SK-N-SH treated with all-trans-retinoic acid at 6 μM for 48 hours (cell line): Measurements from ENCODE around the gene ACKR3.

ENCODE experiments used
- ATAC-seq: fragments of 200-7000 bp; cut with Tn5 transposase; 3 replicates; pipeline ENCODE4 v1.9.1; 2020; ENCODE audit warnings: mild to moderate bottlenecking, moderate library complexity
- ARNTL ChIP-seq: fragments of 450-650 bp; formaldehyde crosslinking; IDR thresholded peaks from 2 replicates; pipeline ENCODE4 v1.5.0; 2020; ENCODE audit warnings: low read depth, mild to moderate bottlenecking, moderate library complexity, borderline replicate concordance
- BACH2 ChIP-seq: fragments of 250-450 bp; sonication (Bioruptor Pico); IDR thresholded peaks from 2 replicates; pipeline ENCODE4 v1.9.0; 2021; ENCODE audit warnings: mild to moderate bottlenecking, borderline replicate concordance
- CSDC2 ChIP-seq: fragments of 250-450 bp; sonication (Bioruptor Pico); IDR thresholded peaks from 2 replicates; pipeline ENCODE4 v1.5.0; 2020; ENCODE audit warnings: mild to moderate bottlenecking, moderate library complexity
- GLIS3 ChIP-seq: fragments of 250-450 bp; sonication (Bioruptor Pico); IDR thresholded peaks from 2 replicates; pipeline ENCODE4 v1.5.0; 2020; ENCODE audit warnings: mild to moderate bottlenecking, moderate library complexity
- OSR1 ChIP-seq: fragments of 250-450 bp; sonication (Bioruptor Pico); IDR thresholded peaks from 2 replicates; pipeline ENCODE4 v1.8.0; 2022; ENCODE audit warnings: moderate library complexity, mild to moderate bottlenecking, inconsistent platforms
- PPARA ChIP-seq: fragments of 250-450 bp; sonication (Bioruptor Pico); IDR thresholded peaks from 2 replicates; pipeline ENCODE4 v1.5.0; 2020; ENCODE audit warnings: mild to moderate bottlenecking, borderline replicate concordance
- RARB ChIP-seq: fragments of 250-450 bp; sonication (Bioruptor Pico); IDR thresholded peaks from 2 replicates; pipeline ENCODE4 v1.8.0; 2021; ENCODE audit warnings: mild to moderate bottlenecking, moderate library complexity
- SNAI2 ChIP-seq: fragments of 250-450 bp; sonication (Bioruptor Pico); IDR thresholded peaks from 2 replicates; pipeline ENCODE4 v1.5.0; 2020; ENCODE audit warnings: mild to moderate bottlenecking, moderate library complexity
- TCF4 ChIP-seq: fragments of 250-450 bp; sonication (Bioruptor Pico); IDR thresholded peaks from 2 replicates; pipeline ENCODE4 v1.8.0; 2021; ENCODE audit warnings: mild to moderate bottlenecking, moderate library complexity, borderline replicate concordance
- TOX ChIP-seq: fragments of 250-450 bp; sonication (Bioruptor Pico); IDR thresholded peaks from 2 replicates; pipeline ENCODE4 v1.8.0; 2021; ENCODE audit warnings: mild to moderate bottlenecking, moderate library complexity, borderline replicate concordance
- ZC3H10 ChIP-seq: fragments of 250-450 bp; sonication (Bioruptor Pico); IDR thresholded peaks from 2 replicates; pipeline ENCODE4 v1.5.1; 2021; ENCODE audit warnings: mild to moderate bottlenecking, moderate library complexity
- ZFP3 ChIP-seq: fragments of 250-450 bp; sonication (Bioruptor Pico); IDR thresholded peaks from 2 replicates; pipeline ENCODE4 v1.5.0; 2020; ENCODE audit warnings: mild to moderate bottlenecking, moderate library complexity
- ZFP30 ChIP-seq: fragments of 450-650 bp; formaldehyde crosslinking; IDR thresholded peaks from 2 replicates; pipeline ENCODE4 v1.5.0; 2022; ENCODE audit warnings: mild to moderate bottlenecking, moderate library complexity
- ZNF565 ChIP-seq: fragments of 450-650 bp; formaldehyde crosslinking; conservative IDR thresholded peaks from 2 replicates; pipeline ENCODE4 v1.5.0; 2020; ENCODE audit warnings: low read depth, mild to moderate bottlenecking, moderate library complexity
- ZNF8 ChIP-seq: fragments of 450-650 bp; formaldehyde crosslinking; IDR thresholded peaks from 2 replicates; pipeline ENCODE4 v1.5.0; 2020; ENCODE audit warnings: mild to moderate bottlenecking, moderate library complexity
- TF ChIP-seq, protein P1 (sequence below): fragments of 250-450 bp; sonication (Bioruptor Pico); IDR thresholded peaks from 2 replicates; pipeline ENCODE4 v1.8.0; 2020; ENCODE audit warnings: mild to moderate bottlenecking, moderate library complexity, borderline replicate concordance
- TF ChIP-seq, protein P2 (sequence below): fragments of 250-450 bp; sonication (Bioruptor Pico); IDR thresholded peaks from 2 replicates; pipeline ENCODE4 v1.5.1; 2021; ENCODE audit warnings: mild to moderate bottlenecking, moderate library complexity
- TF ChIP-seq, protein P3 (sequence below): fragments of 250-450 bp; sonication (Bioruptor Pico); IDR thresholded peaks from 2 replicates; pipeline ENCODE4 v1.8.0; 2021; ENCODE audit warnings: low read depth, mild to moderate bottlenecking, moderate library complexity, borderline replicate concordance
- TF ChIP-seq, protein P4 (sequence below): fragments of 250-450 bp; sonication (Bioruptor Pico); IDR thresholded peaks from 2 replicates; pipeline ENCODE4 v1.5.1; 2020; ENCODE audit warnings: low read depth, mild to moderate bottlenecking, moderate library complexity

Gene ACKR3

DNA sequence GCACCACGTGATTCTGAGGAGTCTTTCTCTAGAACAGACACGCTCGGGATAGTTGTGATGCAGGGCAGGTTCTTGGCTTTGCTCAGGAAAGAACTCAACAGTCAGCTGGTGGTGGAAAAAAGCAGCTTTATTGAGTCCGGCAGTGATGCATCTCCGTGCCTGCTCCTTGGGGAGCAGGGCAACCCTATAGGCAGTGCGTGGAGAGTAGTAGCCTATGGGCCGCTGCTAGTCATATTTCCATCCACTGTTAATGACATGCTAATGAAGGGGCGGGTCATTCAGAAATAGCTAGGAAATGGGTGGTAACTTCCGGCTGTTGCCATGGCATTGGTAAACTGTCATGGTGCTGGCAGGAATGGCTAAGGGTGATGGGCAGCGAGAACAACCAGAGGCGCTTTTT is 11.6 kb upstream of the ACKR3 start (continued):
- TF ChIP-seq, protein P1, sequence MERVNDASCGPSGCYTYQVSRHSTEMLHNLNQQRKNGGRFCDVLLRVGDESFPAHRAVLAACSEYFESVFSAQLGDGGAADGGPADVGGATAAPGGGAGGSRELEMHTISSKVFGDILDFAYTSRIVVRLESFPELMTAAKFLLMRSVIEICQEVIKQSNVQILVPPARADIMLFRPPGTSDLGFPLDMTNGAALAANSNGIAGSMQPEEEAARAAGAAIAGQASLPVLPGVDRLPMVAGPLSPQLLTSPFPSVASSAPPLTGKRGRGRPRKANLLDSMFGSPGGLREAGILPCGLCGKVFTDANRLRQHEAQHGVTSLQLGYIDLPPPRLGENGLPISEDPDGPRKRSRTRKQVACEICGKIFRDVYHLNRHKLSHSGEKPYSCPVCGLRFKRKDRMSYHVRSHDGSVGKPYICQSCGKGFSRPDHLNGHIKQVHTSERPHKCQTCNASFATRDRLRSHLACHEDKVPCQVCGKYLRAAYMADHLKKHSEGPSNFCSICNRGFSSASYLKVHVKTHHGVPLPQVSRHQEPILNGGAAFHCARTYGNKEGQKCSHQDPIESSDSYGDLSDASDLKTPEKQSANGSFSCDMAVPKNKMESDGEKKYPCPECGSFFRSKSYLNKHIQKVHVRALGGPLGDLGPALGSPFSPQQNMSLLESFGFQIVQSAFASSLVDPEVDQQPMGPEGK (CRISPR knock-in tag) = no peak
- TF ChIP-seq ZFP3 (CRISPR knock-in tag) (no peak), ZNF565 (no peak), TCF4 (CRISPR knock-in tag) (no peak)
- TF ChIP-seq, protein P2, sequence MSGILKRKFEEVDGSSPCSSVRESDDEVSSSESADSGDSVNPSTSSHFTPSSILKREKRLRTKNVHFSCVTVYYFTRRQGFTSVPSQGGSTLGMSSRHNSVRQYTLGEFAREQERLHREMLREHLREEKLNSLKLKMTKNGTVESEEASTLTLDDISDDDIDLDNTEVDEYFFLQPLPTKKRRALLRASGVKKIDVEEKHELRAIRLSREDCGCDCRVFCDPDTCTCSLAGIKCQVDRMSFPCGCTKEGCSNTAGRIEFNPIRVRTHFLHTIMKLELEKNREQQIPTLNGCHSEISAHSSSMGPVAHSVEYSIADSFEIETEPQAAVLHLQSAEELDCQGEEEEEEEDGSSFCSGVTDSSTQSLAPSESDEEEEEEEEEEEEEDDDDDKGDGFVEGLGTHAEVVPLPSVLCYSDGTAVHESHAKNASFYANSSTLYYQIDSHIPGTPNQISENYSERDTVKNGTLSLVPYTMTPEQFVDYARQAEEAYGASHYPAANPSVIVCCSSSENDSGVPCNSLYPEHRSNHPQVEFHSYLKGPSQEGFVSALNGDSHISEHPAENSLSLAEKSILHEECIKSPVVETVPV (CRISPR knock-in tag) = no peak

DNA sequence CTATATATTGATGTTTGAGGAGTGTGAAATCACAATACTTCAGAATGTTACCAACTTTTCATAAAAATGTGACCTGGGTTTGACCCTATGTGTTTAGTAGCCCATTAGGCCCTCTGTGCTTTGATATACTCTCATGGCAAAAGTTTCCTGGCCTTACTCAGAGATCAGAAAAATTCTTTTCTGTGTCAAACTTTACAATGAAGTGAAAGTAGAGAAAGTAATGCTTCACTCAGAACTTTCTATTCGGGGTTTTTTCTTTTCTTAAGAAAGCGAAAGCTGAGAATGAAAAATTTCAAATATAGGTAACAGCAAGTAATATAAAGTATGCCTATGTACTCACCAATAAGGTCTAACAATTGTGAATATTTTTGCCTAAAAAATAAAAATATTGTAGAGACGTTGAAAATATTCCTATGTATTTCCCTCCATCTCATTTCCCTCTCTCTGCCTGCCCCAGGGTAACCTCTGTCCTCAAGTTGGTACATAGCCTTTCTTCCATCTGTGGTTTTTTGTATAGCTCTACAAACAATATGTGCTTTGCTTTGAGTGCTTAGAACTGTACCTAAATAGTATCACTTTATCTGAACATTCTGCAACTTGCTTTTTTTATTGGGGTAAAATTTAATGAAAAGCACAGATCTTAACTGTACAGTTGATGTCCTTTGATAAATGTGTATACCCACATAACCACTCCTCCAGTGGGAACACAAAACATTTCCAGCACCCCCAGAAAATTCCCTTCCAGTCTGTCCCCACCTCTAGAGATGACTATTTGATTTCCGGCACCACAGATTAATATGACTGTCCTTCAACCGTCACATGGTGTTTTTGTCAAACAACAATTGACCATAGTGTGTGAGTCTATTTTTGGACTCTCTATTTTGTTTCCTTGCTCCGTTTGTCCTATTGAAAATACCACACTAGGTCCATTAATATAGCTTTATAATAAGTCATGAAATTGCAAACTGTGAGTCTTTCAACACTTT is 10.3 kb upstream of the ACKR3 start:
- no peak for ATAC-seq
- no peak for TF ChIP-seq GLIS3 (CRISPR knock-in tag)
- TF ChIP-seq, protein P3, sequence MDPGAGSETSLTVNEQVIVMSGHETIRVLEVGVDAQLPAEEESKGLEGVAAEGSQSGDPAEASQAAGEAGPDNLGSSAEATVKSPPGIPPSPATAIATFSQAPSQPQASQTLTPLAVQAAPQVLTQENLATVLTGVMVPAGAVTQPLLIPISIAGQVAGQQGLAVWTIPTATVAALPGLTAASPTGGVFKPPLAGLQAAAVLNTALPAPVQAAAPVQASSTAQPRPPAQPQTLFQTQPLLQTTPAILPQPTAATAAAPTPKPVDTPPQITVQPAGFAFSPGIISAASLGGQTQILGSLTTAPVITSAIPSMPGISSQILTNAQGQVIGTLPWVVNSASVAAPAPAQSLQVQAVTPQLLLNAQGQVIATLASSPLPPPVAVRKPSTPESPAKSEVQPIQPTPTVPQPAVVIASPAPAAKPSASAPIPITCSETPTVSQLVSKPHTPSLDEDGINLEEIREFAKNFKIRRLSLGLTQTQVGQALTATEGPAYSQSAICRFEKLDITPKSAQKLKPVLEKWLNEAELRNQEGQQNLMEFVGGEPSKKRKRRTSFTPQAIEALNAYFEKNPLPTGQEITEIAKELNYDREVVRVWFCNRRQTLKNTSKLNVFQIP (CRISPR knock-in tag) = no peak
- TF ChIP-seq, all 23 proteins: peak for 0

DNA sequence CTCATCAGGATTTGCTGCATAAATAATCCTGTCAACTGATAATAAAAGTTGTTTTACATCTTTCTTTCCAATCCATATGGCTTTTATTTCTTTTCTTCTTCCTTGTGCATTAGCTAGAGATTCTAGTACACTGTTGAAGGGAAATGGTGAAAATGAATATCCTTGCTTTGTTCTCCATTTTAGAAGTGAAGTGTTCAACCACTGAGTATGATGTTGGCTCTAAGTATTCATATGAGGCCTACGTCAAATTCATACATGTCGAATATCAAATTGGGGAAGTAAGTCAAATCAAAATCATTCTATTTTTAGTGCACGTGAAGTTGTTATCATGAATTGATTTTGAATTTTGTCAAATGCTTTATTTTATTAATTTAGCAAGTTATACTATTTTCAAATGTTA is 7.8 kb upstream of the ACKR3 start:
- TF ChIP-seq TOX (CRISPR knock-in tag) = no peak
- no peak for TF ChIP-seq ZFP30 (CRISPR knock-in tag)
- no peak for TF ChIP-seq PPARA (CRISPR knock-in tag)
- no peak for TF ChIP-seq ZNF8 (CRISPR knock-in tag)
- no peak for ATAC-seq

DNA sequence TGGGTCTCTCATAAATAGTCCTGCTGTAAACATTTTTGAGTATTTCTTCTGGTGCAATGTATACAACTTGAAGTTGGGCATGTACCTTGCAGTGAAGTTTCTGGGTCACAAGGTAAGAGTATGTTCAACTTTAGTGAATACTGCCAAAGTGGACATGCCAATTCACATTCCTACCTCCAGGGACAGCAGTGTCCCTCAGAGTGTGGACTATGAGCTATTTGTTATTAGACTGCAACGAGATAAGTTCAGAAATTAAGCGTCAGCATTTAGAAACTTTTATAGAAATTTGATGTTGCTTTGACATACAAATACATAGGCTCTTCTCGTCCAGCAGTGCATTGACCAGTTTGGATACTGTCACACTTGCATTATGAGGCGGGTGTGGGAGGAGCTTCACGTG is 7.2 kb upstream of the ACKR3 start:
- no peak for ATAC-seq
- no peak for TF ChIP-seq ZNF565
- TF ChIP-seq TOX (CRISPR knock-in tag) = no peak
- TF ChIP-seq BACH2 (CRISPR knock-in tag) = no peak
- no peak for TF ChIP-seq ZFP30 (CRISPR knock-in tag)
- TF ChIP-seq SNAI2 (CRISPR knock-in tag) = no peak
- no peak for TF ChIP-seq TCF4 (CRISPR knock-in tag)
- no peak for TF ChIP-seq ZNF8 (CRISPR knock-in tag)
- no peak for TF ChIP-seq ARNTL
- TF ChIP-seq, protein P1 (CRISPR knock-in tag) = no peak
- TF ChIP-seq ZC3H10 (CRISPR knock-in tag) = no peak

DNA sequence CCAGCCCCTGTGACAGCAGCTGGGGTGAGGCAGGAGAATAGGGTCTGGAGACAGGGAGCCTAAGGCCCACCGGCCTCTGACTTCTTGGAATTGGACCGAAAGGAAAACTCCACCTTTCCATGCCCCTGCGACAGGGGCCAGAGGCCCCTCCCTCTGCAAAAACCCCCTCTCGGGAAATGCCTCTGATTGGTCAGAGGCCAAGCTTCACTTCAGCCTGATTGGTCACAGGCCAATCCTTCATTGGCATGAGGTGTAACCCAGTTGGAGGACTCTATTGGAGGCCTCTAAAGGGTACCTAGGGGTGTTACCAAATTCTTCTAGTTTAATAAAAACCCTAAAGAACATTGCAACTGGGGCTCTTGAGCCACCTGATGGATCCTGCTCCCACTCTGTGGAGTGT is 5.7 kb upstream of the ACKR3 start:
- no peak for ATAC-seq
- TF ChIP-seq, protein P4, sequence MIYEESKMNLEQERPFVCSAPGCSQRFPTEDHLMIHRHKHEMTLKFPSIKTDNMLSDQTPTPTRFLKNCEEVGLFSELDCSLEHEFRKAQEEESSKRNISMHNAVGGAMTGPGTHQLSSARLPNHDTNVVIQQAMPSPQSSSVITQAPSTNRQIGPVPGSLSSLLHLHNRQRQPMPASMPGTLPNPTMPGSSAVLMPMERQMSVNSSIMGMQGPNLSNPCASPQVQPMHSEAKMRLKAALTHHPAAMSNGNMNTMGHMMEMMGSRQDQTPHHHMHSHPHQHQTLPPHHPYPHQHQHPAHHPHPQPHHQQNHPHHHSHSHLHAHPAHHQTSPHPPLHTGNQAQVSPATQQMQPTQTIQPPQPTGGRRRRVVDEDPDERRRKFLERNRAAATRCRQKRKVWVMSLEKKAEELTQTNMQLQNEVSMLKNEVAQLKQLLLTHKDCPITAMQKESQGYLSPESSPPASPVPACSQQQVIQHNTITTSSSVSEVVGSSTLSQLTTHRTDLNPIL (CRISPR knock-in tag) = no peak
- no peak for TF ChIP-seq GLIS3 (CRISPR knock-in tag)
- no peak for TF ChIP-seq ZC3H10 (CRISPR knock-in tag)
- no peak for TF ChIP-seq CSDC2
- TF ChIP-seq BACH2 (CRISPR knock-in tag) = no peak
- TF ChIP-seq ZNF565 = no peak
- no peak for TF ChIP-seq PPARA (CRISPR knock-in tag)
- no peak for TF ChIP-seq RARB (CRISPR knock-in tag)
- no peak for TF ChIP-seq OSR1 (CRISPR knock-in tag)
- TF ChIP-seq TOX (CRISPR knock-in tag) = no peak
- TF ChIP-seq, protein P3 (CRISPR knock-in tag) = no peak
- no peak for TF ChIP-seq ZFP3 (CRISPR knock-in tag)
- no peak for TF ChIP-seq ZNF8 (CRISPR knock-in tag)
- TF ChIP-seq ZFP30 (CRISPR knock-in tag) = no peak
